Hepatocyte (in vitro differentiated cells): Measurements from ENCODE around the gene FLT3LG.
"Not testable (repeated sequence)": the region's sequence is repeated elsewhere in the genome, so short reads cannot be mapped to it uniquely, and the experiment has no call there.

Experiments
- CTCF ChIP-seq: fragments of 200-600 bp; sonication (generic); IDR thresholded peaks from 2 replicates; pipeline ENCODE4 v1.5.1; 2016; ENCODE audit warnings: antibody characterized with exemption, mild to moderate bottlenecking; ENCODE audit not compliant: poor library complexity
- EZH2 ChIP-seq: fragments of 200-600 bp; sonication (generic); IDR thresholded peaks from 2 replicates; pipeline ENCODE4 v1.6.1; 2016; ENCODE audit warnings: antibody characterized with exemption, mild to moderate bottlenecking, borderline replicate concordance
- EZH2phosphoT487 ChIP-seq: fragments of 200-600 bp; sonication (generic); IDR thresholded peaks from one replicate; pipeline ENCODE4 v1.6.1; 2018; ENCODE audit warnings: antibody characterized with exemption, mild to moderate bottlenecking, low read depth, moderate library complexity; ENCODE audit not compliant: unreplicated experiment, severe bottlenecking

- not testable (repeated sequence) for TF ChIP-seq CTCF, EZH2, EZH2phosphoT487
Measured at GRCh38 chr19:49461130-49461529, 12.9 kb upstream of the FLT3LG start.
